HG02610 (cell line): Measurements from ENCODE around the gene OAS2.

Experiments used
- ATAC-seq: cut with Tn5 transposase; IDR thresholded peaks from one replicate; pipeline ENCODE4 v1.9.1; 2021; ENCODE audit warnings: mild to moderate bottlenecking, moderate library complexity; ENCODE audit not compliant: unreplicated experiment

OAS2 gene

DNA sequence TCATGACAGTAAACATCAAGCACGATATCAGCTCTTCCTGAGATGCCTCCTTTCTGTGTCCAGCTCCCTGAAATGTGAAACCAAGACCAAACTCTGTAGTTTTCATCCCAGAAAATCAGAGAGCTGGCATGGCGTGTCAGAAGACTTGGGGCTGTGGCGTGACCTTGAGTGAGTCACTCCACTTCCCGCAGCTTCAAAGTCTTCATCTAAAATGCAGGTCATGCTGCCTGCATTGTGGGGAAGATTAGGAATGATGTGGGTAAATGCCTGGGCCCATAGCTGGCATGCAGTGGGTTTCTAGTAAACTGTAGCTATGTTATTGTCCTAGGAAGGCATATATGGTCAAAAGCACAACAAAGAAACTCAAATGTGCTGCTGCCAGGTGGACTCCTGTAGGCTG, 28.8 kb downstream of the OAS2 start:
- no peak for ATAC-seq

DNA sequence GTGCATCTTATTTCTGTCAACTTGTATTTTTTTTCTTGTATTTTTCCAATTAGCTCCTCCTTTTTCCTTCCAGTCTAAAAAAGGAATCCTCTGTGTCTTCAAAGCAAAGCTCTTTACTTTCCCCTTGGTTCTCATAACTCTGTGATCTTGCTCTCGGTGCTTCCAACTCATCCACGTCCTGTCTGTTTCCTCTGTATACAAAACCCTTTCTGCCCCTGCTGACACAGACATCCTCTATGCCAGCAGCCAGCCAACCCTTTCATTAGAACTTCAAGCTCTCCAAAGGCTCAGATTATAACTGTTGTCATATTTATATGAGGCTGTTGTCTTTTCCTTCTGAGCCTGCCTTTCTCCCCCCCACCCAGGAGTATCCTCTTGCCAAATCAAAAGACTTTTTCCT, 32.4 kb downstream of the OAS2 start:
- ATAC-seq = no peak

GRCh38 chr12:113014565-113014964, 36.2 kb downstream of the OAS2 start:
- no peak for ATAC-seq

DNA sequence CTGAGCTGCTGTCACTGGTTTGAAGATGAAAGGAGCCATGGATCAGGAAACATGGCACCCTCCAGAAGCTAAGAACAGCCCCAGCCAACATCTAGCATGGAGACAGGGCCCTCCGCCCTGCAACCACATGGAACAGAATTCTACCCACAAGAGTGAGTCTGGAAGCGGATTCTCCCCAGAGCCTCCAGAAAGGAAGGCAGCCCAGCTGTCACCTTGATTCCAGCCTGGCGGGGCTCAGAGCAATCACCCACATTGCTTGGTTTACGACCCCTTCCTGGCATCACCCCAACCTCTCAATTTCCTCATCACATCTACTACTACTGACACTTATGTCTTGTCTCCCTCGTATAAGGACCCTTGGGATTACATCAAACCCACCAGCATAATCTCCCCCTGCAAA, 38.5 kb downstream of the OAS2 start:
- no peak for ATAC-seq

DNA sequence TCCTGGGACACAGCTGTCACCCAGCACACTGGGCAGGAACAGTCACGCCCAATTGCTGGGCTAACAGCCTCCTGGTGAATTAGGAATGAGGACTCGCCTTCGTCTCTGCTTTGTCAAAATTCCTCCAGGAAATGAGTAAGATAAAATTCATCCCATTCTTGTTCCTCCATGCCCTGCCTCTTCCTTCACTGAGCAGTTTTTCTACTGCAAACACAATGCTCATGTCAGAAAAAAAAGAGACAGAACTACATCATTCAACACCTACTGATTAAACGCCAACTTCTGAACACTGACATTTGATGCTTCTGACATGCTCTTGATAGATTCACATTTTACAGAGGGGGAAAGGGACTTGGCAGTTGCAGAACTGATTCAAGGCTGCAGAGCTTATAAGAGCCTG, 40.7 kb downstream of the OAS2 start:
- no peak for ATAC-seq

GRCh38 chr12:113021500-113021899, 43.2 kb downstream of the OAS2 start:
- ATAC-seq = no peak

- ATAC-seq = no peak
Measured at GRCh38 chr12:113022563-113023297, 44.4 kb downstream of the OAS2 start.

DNA sequence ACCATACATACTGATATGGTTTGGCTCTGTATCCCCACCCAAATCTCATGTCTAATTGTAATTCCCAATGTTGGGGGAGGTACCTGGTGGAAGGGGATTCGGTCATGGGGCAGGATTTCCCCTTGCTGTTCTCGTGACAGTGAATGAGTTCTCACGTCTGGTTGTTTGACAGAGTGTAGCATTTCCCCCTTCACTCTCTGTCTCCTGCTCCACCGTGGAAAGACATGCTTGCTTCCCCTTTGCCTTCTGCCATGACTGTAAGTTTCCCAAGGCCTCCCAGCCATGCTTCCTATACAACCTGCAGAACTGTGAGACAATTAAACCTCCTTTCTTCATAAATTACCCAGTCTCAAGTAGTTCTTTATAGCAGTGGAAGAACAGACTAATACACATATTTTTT, 49.4 kb downstream of the OAS2 start:
- ATAC-seq = no peak

GRCh38 chr12:113030875-113031525, 52.7 kb downstream of the OAS2 start:
- no peak for ATAC-seq

DNA sequence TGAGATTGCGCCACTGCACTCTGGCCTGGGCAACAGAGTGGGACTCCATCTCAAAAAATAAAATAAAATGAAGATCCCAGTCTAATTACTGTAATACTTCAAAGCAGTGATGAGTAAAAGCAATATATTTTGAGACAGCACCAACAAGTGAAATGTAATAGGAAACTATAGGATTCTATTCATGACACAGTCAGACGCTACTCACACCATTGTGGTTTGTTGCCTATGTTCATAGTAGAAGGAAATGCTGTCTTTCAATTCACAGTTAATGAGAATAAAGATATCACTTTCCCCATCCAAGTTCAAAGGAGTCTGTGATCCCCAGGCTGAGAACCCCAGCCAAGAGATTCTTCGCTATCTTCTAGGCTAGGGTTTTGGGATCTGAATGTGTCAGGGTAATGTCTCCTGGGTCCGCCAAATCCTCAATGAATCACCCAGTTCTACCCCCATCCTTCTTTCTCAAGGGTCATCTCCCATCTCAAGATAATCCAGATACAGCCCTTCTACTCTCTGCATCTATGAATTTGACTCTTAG, 61.7 kb downstream of the OAS2 start:
- no peak for ATAC-seq

GRCh38 chr12:113040722-113041171, 62.4 kb downstream of the OAS2 start:
- no peak for ATAC-seq

- ATAC-seq = no peak
Measured at GRCh38 chr12:113041560-113041959, 63.2 kb downstream of the OAS2 start.

GRCh38 chr12:113043240-113043639, 64.9 kb downstream of the OAS2 start:
- no peak for ATAC-seq

DNA sequence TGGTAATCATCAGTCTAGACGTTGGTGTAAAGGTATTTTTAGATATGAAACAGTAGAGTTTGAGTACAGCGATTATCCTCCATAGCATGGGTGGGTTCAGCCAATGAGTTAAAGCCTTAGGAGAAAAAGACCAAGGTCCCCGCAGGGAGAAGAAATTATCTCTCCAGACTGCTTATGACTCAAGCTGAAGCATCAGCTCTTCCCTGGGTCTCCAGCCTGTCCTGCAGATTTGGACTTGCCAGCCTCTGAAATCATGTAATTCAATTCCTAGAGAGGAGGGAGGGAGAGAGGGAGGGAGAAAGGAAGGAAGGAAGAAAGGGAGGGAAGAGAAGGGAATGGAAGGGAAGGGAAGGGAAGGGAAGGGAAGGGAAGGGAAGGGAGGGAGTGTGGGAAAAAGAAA, 66.2 kb downstream of the OAS2 start:
- ATAC-seq = no peak

GRCh38 chr12:113048716-113049127, 70.4 kb downstream of the OAS2 start:
- ATAC-seq = no peak

DNA sequence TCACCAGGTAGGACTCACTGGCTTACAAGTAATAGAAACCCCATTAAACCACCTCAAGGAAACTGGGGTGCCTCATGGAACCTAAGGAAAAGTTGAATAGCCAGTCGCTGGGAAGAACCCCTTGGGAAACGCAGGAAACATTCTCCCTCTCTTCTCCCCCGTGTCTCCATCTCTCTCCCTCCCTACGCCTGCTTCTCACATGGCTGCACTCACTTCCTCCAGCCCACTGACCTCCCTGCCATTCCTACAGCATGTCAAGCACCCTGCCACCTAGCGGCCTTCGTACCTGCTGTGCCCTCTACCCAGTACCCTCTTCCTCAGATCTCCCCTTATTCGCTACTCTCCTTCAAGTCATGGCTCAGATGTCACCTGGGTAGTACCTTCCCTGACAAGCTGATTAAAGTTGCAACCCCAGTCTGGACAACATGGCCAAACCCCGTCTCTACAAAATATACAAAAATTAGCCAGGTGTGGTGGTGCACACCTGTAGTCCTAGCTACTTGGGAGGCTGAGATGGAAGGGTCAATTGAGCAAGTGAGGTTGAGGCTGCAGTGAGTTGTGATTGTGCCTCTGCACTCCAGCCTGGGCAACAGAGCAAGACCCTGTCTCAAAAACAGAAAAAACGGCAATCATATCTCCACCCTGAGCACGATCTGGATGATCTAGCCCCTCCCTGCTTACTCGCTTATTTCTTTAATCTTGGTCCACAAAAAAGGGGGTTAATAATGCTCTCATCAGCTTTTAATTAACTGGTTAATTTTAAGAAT, 71.8 kb downstream of the OAS2 start:
- no peak for ATAC-seq

- no peak for ATAC-seq
Measured at GRCh38 chr12:113050795-113051194, 72.5 kb downstream of the OAS2 start.

DNA sequence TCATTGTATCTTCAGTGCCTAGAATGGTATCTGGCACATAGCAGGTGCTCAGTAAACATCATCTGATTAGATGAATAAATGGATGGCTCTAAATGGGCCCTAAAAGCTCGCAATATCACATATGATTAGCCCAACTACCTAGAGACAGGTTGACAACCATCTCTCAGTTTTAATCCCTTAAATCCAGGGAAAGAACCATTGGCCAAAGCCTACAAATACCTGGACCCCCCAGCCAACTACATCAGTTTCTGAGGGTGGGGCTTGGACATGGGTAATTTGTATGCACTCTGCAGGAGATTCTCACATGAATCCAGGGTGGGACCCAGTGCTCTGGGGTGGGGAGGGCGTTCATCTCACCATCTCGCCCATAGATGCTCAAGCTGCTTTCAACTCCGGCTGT, 73.4 kb downstream of the OAS2 start:
- no peak for ATAC-seq

GRCh38 chr12:113052326-113052725, 74.0 kb downstream of the OAS2 start:
- ATAC-seq = no peak

- ATAC-seq = no peak
Measured at GRCh38 chr12:113054948-113055486, 76.7 kb downstream of the OAS2 start.
